Astrocyte (in vitro differentiated cells and primary cell): Measurements from ENCODE around the gene C16orf96. TPM values are rescaled to one million over a fixed set of nuclear protein-coding genes. Genes with fewer than 3 reads are reported as not detected.

Experiments used
- DNase-seq: peaks from one replicate; pipeline ENCODE4 v3.0.0-alpha.2; 2010; ENCODE audit warnings: low read depth
- FAIRE-seq: peaks from 2 replicates; lab custom pipeline; 2011; peaks lifted over from hg19 to GRCh38; lab: Jason Lieb, UNC
- H2AFZ ChIP-seq: 2 replicates; pipeline ENCODE4 v1.6.0; 2012; ENCODE audit warnings: low read depth, low read length, inconsistent platforms
- H3K27ac ChIP-seq: 2 replicates; pipeline ENCODE4 v1.5.1; 2011; ENCODE audit warnings: low read depth, low read length, inconsistent platforms
- H3K27me3 ChIP-seq: 2 replicates; pipeline ENCODE4 v1.6.0; 2011; ENCODE audit warnings: low read length, inconsistent platforms; ENCODE audit not compliant: insufficient read depth
- H3K36me3 ChIP-seq: 2 replicates; pipeline ENCODE4 v1.5.1; 2011; ENCODE audit warnings: low read length, inconsistent platforms; ENCODE audit not compliant: insufficient read depth
- H3K4me1 ChIP-seq: 2 replicates; pipeline ENCODE4 v1.5.1; 2011; ENCODE audit warnings: low read length, inconsistent platforms; ENCODE audit not compliant: insufficient read depth
- H3K4me2 ChIP-seq: 2 replicates; pipeline ENCODE4 v1.6.0; 2012; ENCODE audit warnings: low read length, inconsistent platforms
- H3K4me3 ChIP-seq: 2 replicates; pipeline ENCODE4 v1.5.1; 2011; ENCODE audit warnings: low read depth, mild to moderate bottlenecking, low read length, inconsistent platforms; ENCODE audit not compliant: insufficient read depth
- H3K79me2 ChIP-seq: 2 replicates; pipeline ENCODE4 v1.6.0; 2012; ENCODE audit warnings: mild to moderate bottlenecking, low read length, inconsistent platforms; ENCODE audit not compliant: insufficient read depth
- H3K9ac ChIP-seq: 2 replicates; pipeline ENCODE4 v1.6.0; 2012; ENCODE audit warnings: mild to moderate bottlenecking, low read length, inconsistent platforms
- H3K9me3 ChIP-seq: 2 replicates; pipeline ENCODE4 v1.5.1; 2012; ENCODE audit warnings: low read depth, mild to moderate bottlenecking, low read length, inconsistent platforms; ENCODE audit not compliant: insufficient read depth
- H4K20me1 ChIP-seq: 2 replicates; pipeline ENCODE4 v1.6.0; 2012; ENCODE audit warnings: low read length, inconsistent platforms; ENCODE audit not compliant: insufficient read depth
- H3K27ac Mint-ChIP-seq: one replicate; pipeline ENCODE4 v1.8.0; 2021; ENCODE audit warnings: mild to moderate bottlenecking, mixed read lengths; ENCODE audit not compliant: unreplicated experiment
- H3K27me3 Mint-ChIP-seq: one replicate; pipeline ENCODE4 v1.8.0; 2021; ENCODE audit warnings: low read depth, mixed read lengths; ENCODE audit not compliant: unreplicated experiment
- H3K36me3 Mint-ChIP-seq: one replicate; pipeline ENCODE4 v1.8.0; 2021; ENCODE audit warnings: low read depth, mixed read lengths; ENCODE audit not compliant: unreplicated experiment
- H3K4me1 Mint-ChIP-seq: one replicate; pipeline ENCODE4 v1.8.0; 2021; ENCODE audit warnings: low read depth, mixed read lengths; ENCODE audit not compliant: unreplicated experiment
- H3K4me3 Mint-ChIP-seq: one replicate; pipeline ENCODE4 v1.8.0; 2021; ENCODE audit warnings: mild to moderate bottlenecking, moderate library complexity, mixed read lengths; ENCODE audit not compliant: unreplicated experiment
- H3K9me3 Mint-ChIP-seq: one replicate; pipeline ENCODE4 v1.8.0; 2021; ENCODE audit warnings: mild to moderate bottlenecking, mixed read lengths; ENCODE audit not compliant: unreplicated experiment
- CTCF ChIP-seq: IDR thresholded peaks from 2 replicates; pipeline ENCODE4 v1.5.1; 2011; ENCODE audit warnings: low read depth, mild to moderate bottlenecking, inconsistent platforms, low read length, moderate library complexity; ENCODE audit not compliant: insufficient read depth
- EZH2 ChIP-seq: IDR thresholded peaks from 2 replicates; pipeline ENCODE4 v1.6.1; 2012; ENCODE audit warnings: mild to moderate bottlenecking, low read length, inconsistent platforms; ENCODE audit not compliant: insufficient read depth
- total RNA-seq: library from RNA; stranded (reverse); gene quantifications from 2 replicates; pipeline ENCODE4 v1.2.1, GENCODE V29; 2021

Gene C16orf96
- total RNA-seq, 1 donor from 2014 or later = 0.20 TPM

GRCh38 chr16:4624827-4625559, 68.9 kb downstream of the C16orf96 start:
- Mint-ChIP-seq H3K4me1 (peaks cover 20% of the 10 kb centered on the region), H3K9me3 (no peaks in the 10 kb centered on the region), H3K36me3 (peaks cover 2% of the 10 kb centered on the region), H3K27me3 (no peaks in the 10 kb centered on the region), H3K27ac (peak overlapping the region; percentile 97), H3K4me3 (peak overlapping the region; percentile 99)
- Histone ChIP-seq H3K27ac (peak overlapping the region; percentile 89), H4K20me1 (peaks cover 35% of the 10 kb centered on the region), H3K4me1 (peaks cover 14% of the 10 kb centered on the region), H3K4me2 (peak overlapping the region; percentile 97), H3K36me3 (no peaks in the 10 kb centered on the region), H3K79me2 (peaks cover 50% of the 10 kb centered on the region), H3K27me3 (no peaks in the 10 kb centered on the region), H3K9me3 (no peaks in the 10 kb centered on the region), H3K9ac (peak overlapping the region; percentile 97), H2AFZ (peak overlapping the region; percentile 84), H3K4me3 (peak overlapping the region; percentile 88)
- TF ChIP-seq EZH2 = no peak
- TF ChIP-seq CTCF = no peak
- DNase-seq = peak; percentile 56
- no peak for FAIRE-seq

- Histone ChIP-seq H3K9me3 (no peaks in the 10 kb centered on the region), H3K9ac (peak overlapping the region; percentile 97), H3K4me3 (peak overlapping the region; percentile 88), H3K27me3 (no peaks in the 10 kb centered on the region), H3K36me3 (no peaks in the 10 kb centered on the region), H4K20me1 (peaks cover 42% of the 10 kb centered on the region), H2AFZ (peak overlapping the region; percentile 38), H3K4me2 (peak overlapping the region; percentile 97), H3K79me2 (peaks cover 57% of the 10 kb centered on the region), H3K4me1 (peaks cover 14% of the 10 kb centered on the region), H3K27ac (peak overlapping the region; percentile 89)
- Mint-ChIP-seq H3K27me3 (no peaks in the 10 kb centered on the region), H3K9me3 (no peaks in the 10 kb centered on the region), H3K4me3 (peak overlapping the region; percentile 99), H3K36me3 (peaks cover 2% of the 10 kb centered on the region), H3K4me1 (peaks cover 20% of the 10 kb centered on the region), H3K27ac (peak overlapping the region; percentile 97)
- FAIRE-seq (no peak), DNase-seq (no peak)
- no peak for TF ChIP-seq CTCF
These were observed 69.5 kb downstream of the C16orf96 start for GRCh38 chr16:4625560-4626159.

GRCh38 chr16:4626396-4626795, 70.3 kb downstream of the C16orf96 start:
- H3K9me3 ChIP-seq = no peaks in the 10 kb centered on the region
- no peaks in the 10 kb centered on the region for H3K36me3 ChIP-seq
- peak overlapping the region; percentile 97 for H3K4me2 ChIP-seq
- TF ChIP-seq EZH2 (no peak), CTCF (no peak)
- H3K79me2 ChIP-seq = peaks cover 64% of the 10 kb centered on the region
- H3K9me3 Mint-ChIP-seq = no peaks in the 10 kb centered on the region
- H4K20me1 ChIP-seq = peaks cover 49% of the 10 kb centered on the region
- peak overlapping the region; percentile 97 for H3K9ac ChIP-seq
- peaks cover 2% of the 10 kb centered on the region for H3K36me3 Mint-ChIP-seq
- peaks cover 20% of the 10 kb centered on the region for H3K4me1 Mint-ChIP-seq
- H3K4me3 Mint-ChIP-seq = peak overlapping the region; percentile 99
- H3K4me1 ChIP-seq = peaks cover 14% of the 10 kb centered on the region
- H3K27ac ChIP-seq = no peak overlapping the region
- FAIRE-seq = no peak
- H3K27me3 ChIP-seq = no peaks in the 10 kb centered on the region
- peak overlapping the region; percentile 88 for H3K4me3 ChIP-seq
- H3K27me3 Mint-ChIP-seq = no peaks in the 10 kb centered on the region
- no peak overlapping the region for H2AFZ ChIP-seq
- peak overlapping the region; percentile 97 for H3K27ac Mint-ChIP-seq
- DNase-seq = no peak
